ENCODE results near the gene FCGR2B.
"Not testable (repeated sequence)": the region's sequence is repeated elsewhere in the genome, so short reads cannot be mapped to it uniquely, and the experiment has no call there.

FCGR2B gene

GRCh38 chr1:161662684-161663339, at the start of gene FCGR2B:
Gene FCGR2B (plus strand): TSS chr1:161663143. CDS start chr1:161663242, 99 bp downstream.
- not testable (repeated sequence) for H3K9me3 ChIP-seq (ENCODE audit: low read length); H3K27me3 ChIP-seq (ENCODE audit: insufficient read depth, low read length); H3K4me1 ChIP-seq (ENCODE audit: insufficient read depth, low read length); H3K4me3 ChIP-seq (ENCODE audit: low read length); H3K36me3 ChIP-seq (ENCODE audit: insufficient read depth, low read length); H2AFZ ChIP-seq (ENCODE audit: low read depth, low read length)

GRCh38 chr1:161616417-161616816, 46.5 kb upstream of the FCGR2B start:
- not testable (repeated sequence) for H3K36me3 ChIP-seq (ENCODE audit: insufficient read depth, low read length); H3K9me3 ChIP-seq (ENCODE audit: low read length); H3K4me1 ChIP-seq (ENCODE audit: insufficient read depth, low read length); H2AFZ ChIP-seq (ENCODE audit: low read depth, low read length); H3K4me3 ChIP-seq (ENCODE audit: low read length); H3K27me3 ChIP-seq (ENCODE audit: insufficient read depth, low read length)

- H3K36me3 ChIP-seq (ENCODE audit: insufficient read depth, low read length); H3K4me3 ChIP-seq (ENCODE audit: low read length); H3K4me1 ChIP-seq (ENCODE audit: insufficient read depth, low read length); H2AFZ ChIP-seq (ENCODE audit: low read depth, low read length); H3K9me3 ChIP-seq (ENCODE audit: low read length): not testable (repeated sequence)
- H3K27me3 ChIP-seq (ENCODE audit: insufficient read depth, low read length), result peaks cover 13% of the 10 kb centered on the region
Measured at GRCh38 chr1:161618517-161618916, 44.4 kb upstream of the FCGR2B start.

GRCh38 chr1:161620399-161620798, 42.5 kb upstream of the FCGR2B start:
- H3K27me3 ChIP-seq (ENCODE audit: insufficient read depth, low read length), result peaks cover 13% of the 10 kb centered on the region
- H3K36me3 ChIP-seq (ENCODE audit: insufficient read depth, low read length); H3K4me3 ChIP-seq (ENCODE audit: low read length); H2AFZ ChIP-seq (ENCODE audit: low read depth, low read length); H3K9me3 ChIP-seq (ENCODE audit: low read length); H3K4me1 ChIP-seq (ENCODE audit: insufficient read depth, low read length): not testable (repeated sequence)

- not testable (repeated sequence) for H3K36me3 ChIP-seq (ENCODE audit: insufficient read depth, low read length); H3K9me3 ChIP-seq (ENCODE audit: low read length); H2AFZ ChIP-seq (ENCODE audit: low read depth, low read length); H3K4me1 ChIP-seq (ENCODE audit: insufficient read depth, low read length)
- H3K4me3 ChIP-seq (ENCODE audit: low read length), result peak overlapping the region; percentile 25
- peaks cover 13% of the 10 kb centered on the region for H3K27me3 ChIP-seq (ENCODE audit: insufficient read depth, low read length)
Measured at GRCh38 chr1:161621181-161622000, 41.6 kb upstream of the FCGR2B start.

GRCh38 chr1:161622054-161622453, 40.9 kb upstream of the FCGR2B start:
- not testable (repeated sequence) for H3K36me3 ChIP-seq (ENCODE audit: insufficient read depth, low read length); H3K9me3 ChIP-seq (ENCODE audit: low read length); H3K4me3 ChIP-seq (ENCODE audit: low read length); H2AFZ ChIP-seq (ENCODE audit: low read depth, low read length); H3K4me1 ChIP-seq (ENCODE audit: insufficient read depth, low read length)
- H3K27me3 ChIP-seq (ENCODE audit: insufficient read depth, low read length), result peaks cover 13% of the 10 kb centered on the region

- not testable (repeated sequence) for H3K9me3 ChIP-seq (ENCODE audit: low read length); H2AFZ ChIP-seq (ENCODE audit: low read depth, low read length); H3K4me3 ChIP-seq (ENCODE audit: low read length); H3K36me3 ChIP-seq (ENCODE audit: insufficient read depth, low read length); H3K4me1 ChIP-seq (ENCODE audit: insufficient read depth, low read length)
- peaks cover 13% of the 10 kb centered on the region for H3K27me3 ChIP-seq (ENCODE audit: insufficient read depth, low read length)
Measured at GRCh38 chr1:161623401-161624051, 39.4 kb upstream of the FCGR2B start.

GRCh38 chr1:161624605-161625004, 38.3 kb upstream of the FCGR2B start:
- H2AFZ ChIP-seq (ENCODE audit: low read depth, low read length); H3K9me3 ChIP-seq (ENCODE audit: low read length); H3K36me3 ChIP-seq (ENCODE audit: insufficient read depth, low read length); H3K4me1 ChIP-seq (ENCODE audit: insufficient read depth, low read length); H3K4me3 ChIP-seq (ENCODE audit: low read length): not testable (repeated sequence)
- H3K27me3 ChIP-seq (ENCODE audit: insufficient read depth, low read length), result peaks cover 13% of the 10 kb centered on the region

- H3K27me3 ChIP-seq (ENCODE audit: insufficient read depth, low read length); H3K9me3 ChIP-seq (ENCODE audit: low read length); H3K36me3 ChIP-seq (ENCODE audit: insufficient read depth, low read length); H2AFZ ChIP-seq (ENCODE audit: low read depth, low read length); H3K4me1 ChIP-seq (ENCODE audit: insufficient read depth, low read length); H3K4me3 ChIP-seq (ENCODE audit: low read length): not testable (repeated sequence)
Measured at GRCh38 chr1:161626445-161627146, 36.3 kb upstream of the FCGR2B start.

- H3K4me3 ChIP-seq (ENCODE audit: low read length); H3K27me3 ChIP-seq (ENCODE audit: insufficient read depth, low read length); H2AFZ ChIP-seq (ENCODE audit: low read depth, low read length); H3K9me3 ChIP-seq (ENCODE audit: low read length); H3K36me3 ChIP-seq (ENCODE audit: insufficient read depth, low read length); H3K4me1 ChIP-seq (ENCODE audit: insufficient read depth, low read length): not testable (repeated sequence)
Measured at GRCh38 chr1:161630128-161630742, 32.7 kb upstream of the FCGR2B start.

GRCh38 chr1:161631076-161631475, 31.9 kb upstream of the FCGR2B start, which contains the start of gene FCGR3B:
Gene FCGR3B (minus strand): TSS chr1:161631176. CDS start chr1:161631094, 82 bp downstream.
- H3K36me3 ChIP-seq (ENCODE audit: insufficient read depth, low read length), result no peaks in the 10 kb centered on the region
- H3K27me3 ChIP-seq (ENCODE audit: insufficient read depth, low read length), result no peaks in the 10 kb centered on the region
- no peak within 1 kb of the TSS for H3K4me3 ChIP-seq (ENCODE audit: low read length)
- no peak within 1 kb of the TSS for H2AFZ ChIP-seq (ENCODE audit: low read depth, low read length)
- H3K9me3 ChIP-seq (ENCODE audit: low read length), result no peaks in the 10 kb centered on the region
- no peaks in the 10 kb centered on the region for H3K4me1 ChIP-seq (ENCODE audit: insufficient read depth, low read length)

- H3K36me3 ChIP-seq (ENCODE audit: insufficient read depth, low read length); H3K4me1 ChIP-seq (ENCODE audit: insufficient read depth, low read length); H3K27me3 ChIP-seq (ENCODE audit: insufficient read depth, low read length); H2AFZ ChIP-seq (ENCODE audit: low read depth, low read length); H3K9me3 ChIP-seq (ENCODE audit: low read length); H3K4me3 ChIP-seq (ENCODE audit: low read length): not testable (repeated sequence)
Measured at GRCh38 chr1:161634993-161635392, 27.9 kb upstream of the FCGR2B start.

All from neuron (in vitro differentiated cells).